Epithelial cell of proximal tubule (primary cell): ENCODE data around the gene SORD. TPM values are rescaled to one million over a fixed set of nuclear protein-coding genes. Genes with fewer than 3 reads are reported as not detected.
"Not testable (repeated sequence)": the region's sequence is repeated elsewhere in the genome, so short reads cannot be mapped to it uniquely, and the experiment has no call there.

Experiments used
- DNase-seq: peaks from one replicate; pipeline ENCODE4 v3.0.0-alpha.2; 2011; ENCODE audit warnings: low read depth
- H3K4me3 ChIP-seq: 2 replicates; pipeline ENCODE4 v1.5.1; 2011; ENCODE audit warnings: low read depth, mild to moderate bottlenecking, low read length
- CTCF ChIP-seq: conservative IDR thresholded peaks from 2 replicates; pipeline ENCODE4 v1.5.1; 2012; ENCODE audit warnings: low read depth, mild to moderate bottlenecking, low read length
- total RNA-seq: library from RNA; depleted of rRNA; stranded (reverse); fragments of >200 nt; gene quantifications from 2 replicates; pipeline ENCODE4 v1.2.3, GENCODE V29; 2015

The SORD gene
- total RNA-seq, 1 donor from 2014 or later = 32.7 TPM

GRCh38 chr15:45100884-45101625 lies 78.1 kb downstream of the SORD start:
- no peak overlapping the region for H3K4me3 ChIP-seq
- DNase-seq = no peak
- no peak for TF ChIP-seq CTCF

- DNase-seq = no peak
- H3K4me3 ChIP-seq = no peak overlapping the region
- TF ChIP-seq CTCF = no peak
Observed at GRCh38 chr15:45101749-45102148, 78.8 kb downstream of the SORD start.

GRCh38 chr15:45102226-45102625 lies 79.2 kb downstream of the SORD start:
- DNase-seq = no peak
- H3K4me3 ChIP-seq = no peak overlapping the region
- no peak for TF ChIP-seq CTCF

GRCh38 chr15:45104170-45104569 lies 81.2 kb downstream of the SORD start:
- not testable (repeated sequence) for H3K4me3 ChIP-seq, DNase-seq

GRCh38 chr15:45105586-45105985 lies 82.6 kb downstream of the SORD start:
- no peak for DNase-seq
- no peak for TF ChIP-seq CTCF
- H3K4me3 ChIP-seq = no peak overlapping the region

- TF ChIP-seq CTCF = no peak
- no peak for DNase-seq
- no peak overlapping the region for H3K4me3 ChIP-seq
Observed at GRCh38 chr15:45106002-45106790, 83.2 kb downstream of the SORD start.

GRCh38 chr15:45107941-45108630 lies 85.1 kb downstream of the SORD start:
- no peak overlapping the region for H3K4me3 ChIP-seq
- no peak for TF ChIP-seq CTCF
- no peak for DNase-seq
